RWPE2 (cell line): ENCODE results near the gene PER2.

ENCODE experiments used
- ATAC-seq: fragments of 200-7000 bp; cut with Tn5 transposase; 3 replicates; pipeline ENCODE4 v1.9.1; 2021; ENCODE audit warnings: low read depth
- DNase-seq: peaks from one replicate; pipeline ENCODE4 v3.0.0-alpha.2; 2020; ENCODE audit warnings: low spot score
- H3K27ac ChIP-seq: fragments of 450-650 bp; 2 replicates; pipeline ENCODE4 v1.5.1; 2017; ENCODE audit warnings: mild to moderate bottlenecking; ENCODE audit not compliant: poor library complexity, severe bottlenecking
- H3K27me3 ChIP-seq: fragments of 250-450 bp; sonication (Bioruptor Pico); 2 replicates; pipeline ENCODE4 v1.5.1; 2021; ENCODE audit warnings: mild to moderate bottlenecking, moderate library complexity; ENCODE audit not compliant: insufficient read depth, poor library complexity, severe bottlenecking
- H3K36me3 ChIP-seq: fragments of 250-450 bp; sonication (Bioruptor Pico); 2 replicates; pipeline ENCODE4 v1.5.1; 2020; ENCODE audit warnings: low read depth, mild to moderate bottlenecking, moderate library complexity
- H3K4me1 ChIP-seq: fragments of 250-450 bp; sonication (Bioruptor Pico); 2 replicates; pipeline ENCODE4 v1.5.1; 2021; ENCODE audit warnings: mild to moderate bottlenecking, moderate library complexity; ENCODE audit not compliant: insufficient read depth, poor library complexity, severe bottlenecking
- H3K4me3 ChIP-seq: fragments of 250-450 bp; sonication (Bioruptor Pico); 2 replicates; pipeline ENCODE4 v1.5.1; 2021; ENCODE audit warnings: mild to moderate bottlenecking, moderate library complexity; ENCODE audit not compliant: severe bottlenecking
- H3K9me3 ChIP-seq: fragments of 250-450 bp; sonication (Bioruptor Pico); 2 replicates; pipeline ENCODE4 v1.5.1; 2021; ENCODE audit warnings: mild to moderate bottlenecking, moderate library complexity; ENCODE audit not compliant: severe bottlenecking
- CTCF ChIP-seq: fragments of 450-650 bp; IDR thresholded peaks from one replicate; pipeline ENCODE4 v1.5.1; 2017; ENCODE audit warnings: mild to moderate bottlenecking, moderate library complexity; ENCODE audit not compliant: poor library complexity, severe bottlenecking

The PER2 gene

DNA sequence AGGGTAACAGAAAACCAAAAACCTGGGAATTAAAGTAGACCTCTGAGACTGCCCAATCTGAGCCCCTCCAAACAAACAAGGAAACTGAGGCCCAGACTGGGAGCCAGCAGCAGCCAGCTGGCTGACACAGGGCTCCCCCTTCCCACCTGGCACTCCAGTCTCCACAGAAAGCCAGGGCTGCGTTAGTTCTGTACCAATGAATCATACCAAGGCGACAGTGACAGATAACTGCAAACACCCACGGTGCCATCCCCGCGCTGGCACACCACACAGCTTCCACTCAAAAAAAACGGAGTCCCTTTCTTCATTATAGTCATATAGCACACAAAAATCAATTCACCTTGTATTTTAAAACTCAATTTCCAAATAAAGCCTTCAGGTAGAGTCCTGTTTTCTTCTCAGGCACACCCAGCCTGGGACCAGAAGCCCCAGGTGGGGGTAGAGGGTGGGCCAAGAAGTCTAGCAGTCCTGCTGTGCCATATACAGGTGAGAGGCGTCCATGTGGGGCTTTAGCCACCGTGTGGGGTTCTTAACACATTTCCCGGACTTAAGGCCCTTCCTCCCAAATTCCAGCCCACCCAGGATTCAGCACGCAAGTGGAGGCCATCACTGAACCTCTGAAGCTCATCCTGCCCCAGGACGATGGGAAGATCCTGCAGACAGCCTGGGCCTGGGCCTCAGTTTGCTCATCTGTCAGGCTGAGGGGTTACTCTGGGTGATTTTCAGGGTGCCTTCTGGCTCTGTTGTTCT lies 1.2 kb downstream of the PER2 start:
- H3K4me3 ChIP-seq: peak overlapping the region; percentile 88
- H3K9me3 ChIP-seq: no peaks in the 10 kb centered on the region
- H3K4me1 ChIP-seq: peaks cover 44% of the 10 kb centered on the region
- H3K27ac ChIP-seq: peak overlapping the region; percentile 85
- DNase-seq (no peak), ATAC-seq (no peak)
- no peak for TF ChIP-seq CTCF
- no peaks in the 10 kb centered on the region for H3K27me3 ChIP-seq
- H3K36me3 ChIP-seq: no peaks in the 10 kb centered on the region

- Histone ChIP-seq H3K4me3 (peak overlapping the region; percentile 88), H3K36me3 (no peaks in the 10 kb centered on the region), H3K27ac (peak overlapping the region; percentile 85), H3K27me3 (no peaks in the 10 kb centered on the region), H3K4me1 (peaks cover 44% of the 10 kb centered on the region), H3K9me3 (no peaks in the 10 kb centered on the region)
- DNase-seq (no peak), ATAC-seq (no peak)
- no peak for TF ChIP-seq CTCF
Observed at GRCh38 chr2:238286551-238286950, 1.9 kb downstream of the PER2 start.

GRCh38 chr2:238286095-238286494 lies 2.3 kb downstream of the PER2 start:
- DNase-seq: no peak
- peak overlapping the region; percentile 85 for H3K27ac ChIP-seq

GRCh38 chr2:238285653-238286082 lies 2.7 kb downstream of the PER2 start:
- Histone ChIP-seq H3K4me1 (peaks cover 38% of the 10 kb centered on the region), H3K27me3 (no peaks in the 10 kb centered on the region), H3K4me3 (no peak overlapping the region), H3K36me3 (no peaks in the 10 kb centered on the region), H3K9me3 (no peaks in the 10 kb centered on the region), H3K27ac (peak overlapping the region; percentile 85)
- TF ChIP-seq CTCF: no peak
- DNase-seq: peak; percentile 90
- peak; percentile 51 for ATAC-seq

More at GRCh38 chr2:238286095-238286494, 2.3 kb downstream of the PER2 start:
- Histone ChIP-seq H3K4me1 (peaks cover 42% of the 10 kb centered on the region), H3K36me3 (no peaks in the 10 kb centered on the region), H3K4me3 (no peak overlapping the region), H3K9me3 (no peaks in the 10 kb centered on the region), H3K27me3 (no peaks in the 10 kb centered on the region)
- ATAC-seq: no peak
- TF ChIP-seq CTCF: no peak
